ENCODE data around the gene PIP5K1B. TPM values are rescaled to one million over a fixed set of nuclear protein-coding genes. Genes with fewer than 3 reads are reported as not detected.

Gene PIP5K1B
- total and polyA plus RNA-seq, 10 of the 15 experiments (the other 5 are each of a cell fraction or from before 2014, with no cell fraction given): 6.8 to 16.3 (median 10.6) TPM

DNA sequence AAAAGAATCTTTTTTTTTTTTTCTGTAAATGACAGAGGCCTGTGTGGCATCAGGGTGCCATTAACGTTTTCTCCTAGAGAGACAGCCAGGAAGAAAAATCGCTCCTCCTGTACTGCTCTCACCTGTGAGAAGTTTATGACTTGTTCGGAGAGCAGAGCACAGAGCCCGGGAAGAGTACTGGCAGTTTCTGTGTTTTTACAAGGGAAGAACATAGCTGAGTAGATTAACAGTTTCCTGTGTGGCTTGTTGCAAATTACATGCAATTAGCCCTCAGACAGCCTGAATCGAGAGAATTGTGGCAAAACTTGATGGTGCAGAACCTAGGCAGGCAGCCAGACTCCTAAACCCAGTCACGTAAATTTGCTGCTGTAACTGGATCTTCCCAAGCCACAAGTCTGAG is 276.7 kb downstream of the PIP5K1B start (continued):
- TF ChIP-seq, protein P1, sequence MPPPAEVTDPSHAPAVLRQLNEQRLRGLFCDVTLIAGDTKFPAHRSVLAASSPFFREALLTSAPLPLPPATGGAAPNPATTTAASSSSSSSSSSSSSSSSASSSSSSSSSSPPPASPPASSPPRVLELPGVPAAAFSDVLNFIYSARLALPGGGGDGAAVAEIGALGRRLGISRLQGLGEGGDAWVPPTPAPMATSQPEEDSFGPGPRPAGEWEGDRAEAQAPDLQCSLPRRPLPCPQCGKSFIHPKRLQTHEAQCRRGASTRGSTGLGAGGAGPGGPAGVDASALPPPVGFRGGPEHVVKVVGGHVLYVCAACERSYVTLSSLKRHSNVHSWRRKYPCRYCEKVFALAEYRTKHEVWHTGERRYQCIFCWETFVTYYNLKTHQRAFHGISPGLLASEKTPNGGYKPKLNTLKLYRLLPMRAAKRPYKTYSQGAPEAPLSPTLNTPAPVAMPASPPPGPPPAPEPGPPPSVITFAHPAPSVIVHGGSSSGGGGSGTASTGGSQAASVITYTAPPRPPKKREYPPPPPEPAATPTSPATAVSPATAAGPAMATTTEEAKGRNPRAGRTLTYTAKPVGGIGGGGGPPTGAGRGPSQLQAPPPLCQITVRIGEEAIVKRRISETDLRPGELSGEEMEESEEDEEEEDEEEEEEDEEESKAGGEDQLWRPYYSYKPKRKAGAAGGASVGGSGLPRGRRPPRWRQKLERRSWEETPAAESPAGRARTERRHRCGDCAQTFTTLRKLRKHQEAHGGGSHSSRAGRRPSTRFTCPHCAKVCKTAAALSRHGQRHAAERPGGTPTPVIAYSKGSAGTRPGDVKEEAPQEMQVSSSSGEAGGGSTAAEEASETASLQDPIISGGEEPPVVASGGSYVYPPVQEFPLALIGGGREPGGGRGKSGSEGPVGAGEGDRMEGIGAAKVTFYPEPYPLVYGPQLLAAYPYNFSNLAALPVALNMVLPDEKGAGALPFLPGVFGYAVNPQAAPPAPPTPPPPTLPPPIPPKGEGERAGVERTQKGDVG (CRISPR knock-in tag; IDR thresholded peaks at IDR 0.05): no peak
- TF ChIP-seq MEF2A (IDR thresholded peaks at IDR 0.05; ENCODE audit: insufficient read depth, low read depth, low read length): peak; percentile 33; the same call in 1 of the 2 replicates
- no peak for TF ChIP-seq HSF1 (IDR thresholded peaks at IDR 0.05; ENCODE audit: low read depth, low read length)
- TF ChIP-seq KAT2A (conservative IDR thresholded peaks at IDR 0.05; ENCODE audit: control insufficient read depth, low read depth, low read length): no peak
- no peak for TF ChIP-seq TAF1 (IDR thresholded peaks at IDR 0.05; ENCODE audit: borderline replicate concordance, low read depth, low read length)
- no peak for TF ChIP-seq RB1 (IDR thresholded peaks at IDR 0.05; ENCODE audit: borderline replicate concordance)
- peak; percentile 61; the same call in 1 of the 3 replicates for TF ChIP-seq POU2F2 (IDR thresholded peaks at IDR 0.05; ENCODE audit: borderline replicate concordance, low read depth, low read length)
- no peak for TF ChIP-seq TBL1XR1 (IDR thresholded peaks at IDR 0.05; ENCODE audit: low read depth, low read length)
- TF ChIP-seq MYB (IDR thresholded peaks at IDR 0.05; ENCODE audit: borderline replicate concordance, low read depth, low read length): no peak
- TF ChIP-seq CEBPB (IDR thresholded peaks at IDR 0.05; ENCODE audit: borderline replicate concordance in 1 of 2, low read depth in 2 of 2, low read length in 2 of 2): no peak
- TF ChIP-seq ZNF207 (IDR thresholded peaks at IDR 0.05; ENCODE audit: borderline replicate concordance): no peak
- no peak for TF ChIP-seq RBBP5 (conservative IDR thresholded peaks at IDR 0.05)
- TF ChIP-seq ZNF217 (IDR thresholded peaks at IDR 0.05): peak; percentile 20; the same call in 1 of the 2 replicates
- peak; percentile 50 to 70; a peak in 2 of 4 replicates for TF ChIP-seq EP300 (IDR thresholded peaks at IDR 0.05; ENCODE audit: borderline replicate concordance in 1 of 2, control insufficient read depth in 1 of 2, low read depth in 2 of 2, low read length in 2 of 2)
- TF ChIP-seq, protein P2, sequence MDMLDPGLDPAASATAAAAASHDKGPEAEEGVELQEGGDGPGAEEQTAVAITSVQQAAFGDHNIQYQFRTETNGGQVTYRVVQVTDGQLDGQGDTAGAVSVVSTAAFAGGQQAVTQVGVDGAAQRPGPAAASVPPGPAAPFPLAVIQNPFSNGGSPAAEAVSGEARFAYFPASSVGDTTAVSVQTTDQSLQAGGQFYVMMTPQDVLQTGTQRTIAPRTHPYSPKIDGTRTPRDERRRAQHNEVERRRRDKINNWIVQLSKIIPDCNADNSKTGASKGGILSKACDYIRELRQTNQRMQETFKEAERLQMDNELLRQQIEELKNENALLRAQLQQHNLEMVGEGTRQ (IDR thresholded peaks at IDR 0.05; ENCODE audit: borderline replicate concordance, low read depth, low read length): no peak
- TF ChIP-seq KDM1A (IDR thresholded peaks at IDR 0.05; ENCODE audit: borderline replicate concordance): no peak
- TF ChIP-seq PBX3 (IDR thresholded peaks at IDR 0.05; ENCODE audit: insufficient replicate concordance, low read depth, low read length): no peak
- no peak for TF ChIP-seq CHD4 (IDR thresholded peaks at IDR 0.05)
- TF ChIP-seq SMAD5 (IDR thresholded peaks at IDR 0.05; ENCODE audit: low read depth): no peak
- peak; percentile 32; the same call in 1 of the 2 replicates for TF ChIP-seq BACH1 (IDR thresholded peaks at IDR 0.05; ENCODE audit: borderline replicate concordance)
- no peak for TF ChIP-seq BMI1 (IDR thresholded peaks at IDR 0.05; ENCODE audit: borderline replicate concordance)
- TF ChIP-seq, protein P3, sequence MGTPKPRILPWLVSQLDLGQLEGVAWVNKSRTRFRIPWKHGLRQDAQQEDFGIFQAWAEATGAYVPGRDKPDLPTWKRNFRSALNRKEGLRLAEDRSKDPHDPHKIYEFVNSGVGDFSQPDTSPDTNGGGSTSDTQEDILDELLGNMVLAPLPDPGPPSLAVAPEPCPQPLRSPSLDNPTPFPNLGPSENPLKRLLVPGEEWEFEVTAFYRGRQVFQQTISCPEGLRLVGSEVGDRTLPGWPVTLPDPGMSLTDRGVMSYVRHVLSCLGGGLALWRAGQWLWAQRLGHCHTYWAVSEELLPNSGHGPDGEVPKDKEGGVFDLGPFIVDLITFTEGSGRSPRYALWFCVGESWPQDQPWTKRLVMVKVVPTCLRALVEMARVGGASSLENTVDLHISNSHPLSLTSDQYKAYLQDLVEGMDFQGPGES (IDR thresholded peaks at IDR 0.05): no peak
- no peak for TF ChIP-seq CBX3 (IDR thresholded peaks at IDR 0.05; ENCODE audit: borderline replicate concordance, low read depth)
- TF ChIP-seq GATAD2B (conservative IDR thresholded peaks at IDR 0.05; ENCODE audit: low read depth): no peak
